ENCODE measurements around the gene GDF11.

Gene GDF11

DNA sequence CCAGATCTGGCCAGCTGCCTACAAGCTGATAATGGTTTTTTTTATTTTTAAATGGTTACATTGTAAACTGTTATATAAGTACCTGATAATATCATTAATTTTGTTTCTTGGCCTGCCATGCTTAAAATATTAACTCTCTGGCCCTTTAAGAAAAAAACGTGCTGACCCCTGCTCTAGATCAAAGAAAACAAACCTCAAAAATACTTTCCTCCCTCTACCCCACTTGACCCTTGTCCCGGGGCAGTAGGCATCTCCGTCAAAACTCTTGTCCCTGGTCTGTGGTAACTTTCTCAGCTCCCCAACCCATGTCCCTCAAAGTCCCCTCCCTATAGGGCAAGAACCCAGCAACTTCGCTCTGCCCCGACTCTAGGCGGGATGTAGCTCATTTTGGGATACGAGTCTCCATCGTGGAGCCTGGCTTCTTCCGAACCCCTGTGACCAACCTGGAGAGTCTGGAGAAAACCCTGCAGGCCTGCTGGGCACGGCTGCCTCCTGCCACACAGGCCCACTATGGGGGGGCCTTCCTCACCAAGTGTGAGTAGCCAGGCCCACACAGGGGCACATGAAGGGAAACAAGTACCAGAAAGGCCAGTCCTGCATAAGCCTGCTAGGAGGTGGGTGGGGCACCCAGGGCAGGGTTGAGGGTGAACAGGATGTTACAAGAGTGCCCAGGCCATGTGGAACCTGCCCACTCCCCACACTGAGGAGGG lies 19.3 kb upstream of the GDF11 start:
- peak in 1 of 4 experiments; percentile 33 for DNase-seq

- DNase-seq: peak; percentile 80 to 87 (median 81)
Observed at GRCh38 chr12:55724226-55724939, 18.5 kb upstream of the GDF11 start.

GRCh38 chr12:55724940-55725309 lies 18.0 kb upstream of the GDF11 start:
- DNase-seq: no peak

- no peak for DNase-seq
Observed at GRCh38 chr12:55725556-55725955, 17.4 kb upstream of the GDF11 start.

- peak; percentile 84 to 93 (median 88) for DNase-seq
Observed at GRCh38 chr12:55726971-55727370, 16.0 kb upstream of the GDF11 start.

DNA sequence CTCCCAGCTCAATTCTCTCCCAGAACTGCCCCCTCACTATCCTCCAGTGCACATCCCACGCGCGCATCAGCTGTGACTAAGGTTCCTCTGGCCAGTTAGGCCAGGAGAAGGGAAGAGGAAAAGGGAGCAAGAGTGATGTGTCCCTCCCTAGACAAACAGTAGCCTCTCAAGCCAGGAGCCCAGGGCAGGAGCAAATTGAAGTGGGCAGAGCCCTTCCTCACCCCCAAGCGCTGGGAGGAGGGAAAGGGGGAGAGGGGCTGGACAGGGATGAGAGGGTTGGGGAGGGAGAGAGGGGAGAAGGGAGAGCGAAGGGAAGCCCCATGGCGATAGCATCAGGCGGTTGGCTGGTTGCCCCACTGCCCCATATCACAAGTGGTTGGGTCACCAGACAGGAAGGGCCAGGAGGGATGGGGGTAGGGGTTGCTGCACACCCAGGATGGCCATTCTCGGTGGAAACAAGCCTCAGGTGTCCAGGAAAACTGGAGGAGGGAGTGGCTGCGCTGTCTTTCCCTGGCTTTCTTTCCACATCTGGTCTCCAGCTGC lies 15.2 kb upstream of the GDF11 start:
- DNase-seq: peak; percentile 70 to 85 (median 80)

DNA sequence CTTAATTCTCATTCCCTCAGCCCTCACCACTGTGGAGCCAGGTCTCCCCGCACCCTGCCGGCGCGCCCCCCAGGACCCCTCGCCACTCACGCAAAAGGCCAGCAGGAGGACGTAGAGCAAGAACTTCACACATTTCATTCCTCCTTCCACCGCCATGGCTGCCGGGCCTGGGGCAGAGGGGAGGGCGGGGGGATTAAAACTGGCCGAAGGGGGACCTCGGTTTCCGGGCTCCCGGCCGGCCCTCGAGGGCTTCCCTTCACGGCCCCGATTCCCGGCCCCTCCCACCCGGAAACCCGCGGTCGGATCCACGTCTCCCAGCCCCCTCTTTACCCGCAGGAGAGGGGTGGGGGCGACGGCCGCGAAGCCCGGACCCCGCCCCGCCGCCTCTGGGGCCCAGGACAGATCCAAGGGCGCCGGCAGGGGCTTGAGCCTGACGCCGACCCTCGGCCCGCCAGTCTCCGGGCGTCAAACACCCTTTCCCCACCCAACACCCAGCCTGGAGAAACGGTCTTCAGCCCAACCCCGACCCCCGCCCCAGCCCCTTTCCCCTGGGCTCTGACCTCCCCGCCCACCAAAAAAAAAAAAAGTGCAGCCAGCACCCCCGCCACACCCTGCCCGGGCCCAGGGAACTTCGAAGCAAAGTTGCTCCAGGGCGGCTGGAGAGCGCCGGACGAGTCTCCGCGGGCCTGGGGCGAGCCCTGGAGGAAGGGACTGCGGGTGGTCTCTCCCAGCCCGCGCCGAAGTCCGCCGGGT lies 14.6 kb upstream of the GDF11 start:
- DNase-seq: peak; percentile 79 to 91 (median 86)

DNA sequence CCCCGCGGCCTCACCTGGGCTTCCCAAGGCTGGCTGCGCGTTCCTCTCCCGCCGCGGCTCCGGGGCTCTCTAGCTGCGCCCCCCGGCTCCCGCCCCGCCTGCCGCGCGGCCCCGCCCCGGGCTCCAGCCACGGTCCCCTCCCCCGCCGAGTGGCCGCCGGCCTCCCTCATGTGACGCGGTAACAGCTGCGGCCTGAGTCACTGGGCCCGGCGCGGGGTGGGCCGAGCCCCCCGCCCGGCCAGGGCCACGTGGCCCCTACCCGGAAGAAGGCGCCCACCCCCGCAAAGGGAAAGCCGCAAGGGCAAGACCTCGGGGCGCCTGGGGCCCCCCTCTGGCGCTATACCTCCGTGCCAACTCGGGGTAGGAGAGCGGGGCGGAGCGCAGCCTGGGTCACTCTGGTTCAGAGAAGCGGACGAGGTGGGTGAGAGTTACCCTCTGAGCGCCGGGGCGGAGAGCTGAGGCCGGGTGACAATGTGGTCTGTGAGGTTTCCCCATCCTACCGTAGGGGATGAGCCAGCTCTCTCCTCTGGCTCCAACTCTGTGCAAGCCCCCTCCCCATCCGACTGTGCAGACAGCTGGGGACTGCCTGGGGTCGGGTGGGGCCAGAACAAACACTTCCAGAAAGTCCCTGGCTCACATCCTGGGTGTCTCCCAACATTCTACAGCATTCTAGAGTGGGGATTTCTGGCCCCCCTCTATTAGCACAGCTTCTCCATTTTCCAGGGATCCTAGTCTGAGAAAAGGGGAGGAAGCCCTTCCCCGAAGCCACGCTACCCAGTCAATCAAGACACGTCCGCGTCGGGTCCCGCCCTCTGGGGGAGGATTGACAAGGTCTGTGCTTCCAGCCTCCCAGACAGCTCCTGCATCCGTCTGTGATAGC lies 13.7 kb upstream of the GDF11 start, which contains the start of gene CD63:
TSS of gene CD63 (minus strand) at position 71 of the 880 bp plus-strand sequence. CDS start 668 bp downstream, outside the sequence.
- peak; percentile 97 to 99 (median 98) for DNase-seq

DNA sequence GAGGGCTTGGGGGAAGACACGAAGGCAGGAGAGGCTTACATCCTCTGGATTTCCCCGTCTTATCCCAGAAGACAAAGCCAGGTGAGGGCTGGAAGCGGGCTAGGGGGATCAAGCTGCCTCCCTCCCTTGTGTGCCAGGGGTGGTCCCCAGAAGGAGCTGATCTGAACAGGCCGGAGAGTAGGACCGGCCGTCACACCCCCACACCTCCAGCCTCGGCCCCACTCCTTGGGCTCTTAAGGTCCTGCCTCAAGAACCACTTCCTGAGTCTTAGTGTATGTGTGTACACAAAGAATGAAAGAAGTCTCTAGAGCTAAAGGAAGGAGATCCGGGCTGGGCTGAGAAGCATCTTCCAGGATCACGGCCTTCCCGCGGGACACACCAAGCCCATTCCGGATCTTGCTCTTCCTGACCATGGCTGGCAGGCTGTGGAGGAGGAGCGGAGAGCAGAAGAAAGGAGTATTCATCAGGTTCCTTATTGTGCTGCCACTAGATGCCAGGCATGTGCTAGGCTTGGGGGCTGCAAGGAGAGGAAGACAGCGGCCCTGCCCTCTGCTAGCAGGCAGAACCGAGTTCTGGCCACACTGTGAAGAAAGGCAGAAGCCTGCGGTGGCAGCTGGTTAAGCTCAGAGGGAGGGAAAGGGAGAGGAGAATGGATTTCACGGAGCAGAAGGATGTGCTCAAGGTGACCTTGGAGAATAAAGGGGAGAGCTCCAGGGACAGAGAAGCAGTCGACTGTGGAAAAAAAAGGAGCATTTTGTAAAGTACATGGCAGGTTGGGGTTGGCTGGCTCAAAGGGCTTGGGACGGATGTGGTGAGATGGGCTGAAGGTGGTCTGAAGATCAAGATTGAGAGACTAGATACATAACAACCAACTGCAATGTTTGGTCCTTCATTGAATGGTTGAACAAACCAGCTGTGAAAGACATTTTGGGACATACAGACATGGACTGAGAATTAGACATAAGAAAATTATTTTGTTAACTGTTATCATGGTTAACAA lies 12.8 kb upstream of the GDF11 start:
- DNase-seq: peak; percentile 69 to 85 (median 83)

DNA sequence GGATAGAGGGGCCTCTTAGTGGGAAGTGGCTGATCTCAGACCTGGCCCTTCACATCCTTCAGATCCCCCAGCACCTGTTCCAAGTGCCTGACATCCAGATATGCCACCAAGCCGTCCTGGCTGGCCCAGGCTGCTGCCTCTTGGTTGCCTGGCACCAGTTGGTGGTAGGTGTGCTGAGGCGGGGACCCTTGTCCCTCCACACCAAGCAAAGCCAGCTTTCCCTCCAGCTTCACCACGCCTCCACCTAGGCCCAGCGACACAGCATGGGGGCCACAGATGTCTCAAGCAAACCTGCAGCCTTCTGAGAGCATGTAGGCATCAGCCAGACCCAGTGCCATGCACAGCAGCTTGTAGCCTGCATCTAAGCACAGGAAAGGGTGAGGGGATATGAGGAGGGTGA lies 10.6 kb upstream of the GDF11 start:
- DNase-seq: no peak

DNA sequence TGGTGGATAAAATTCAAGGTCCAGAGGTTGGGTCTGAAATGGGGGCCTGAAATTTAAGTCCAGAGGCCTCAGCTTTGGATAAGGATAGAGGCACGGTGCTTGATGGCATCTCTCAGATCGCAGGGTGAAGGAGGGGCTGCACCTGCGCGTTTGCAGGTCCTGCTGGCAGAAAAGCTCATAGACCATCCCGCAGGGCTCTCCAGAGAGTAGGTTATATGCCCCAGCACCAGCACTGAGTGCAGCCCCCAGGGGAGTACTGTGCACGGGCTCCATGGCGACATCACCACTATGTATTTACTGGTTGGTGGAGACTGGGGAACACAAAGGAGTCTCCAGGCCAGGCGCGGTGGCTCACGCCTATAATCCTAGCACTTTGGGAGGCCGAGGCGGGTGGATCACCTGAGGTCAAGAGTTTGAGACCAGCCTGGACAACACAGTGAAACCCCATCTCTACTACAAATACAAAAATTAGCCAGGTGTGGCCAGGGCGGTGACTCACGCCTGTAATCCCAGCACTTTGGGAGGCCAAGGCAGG lies 9.8 kb upstream of the GDF11 start:
- DNase-seq: no peak

DNA sequence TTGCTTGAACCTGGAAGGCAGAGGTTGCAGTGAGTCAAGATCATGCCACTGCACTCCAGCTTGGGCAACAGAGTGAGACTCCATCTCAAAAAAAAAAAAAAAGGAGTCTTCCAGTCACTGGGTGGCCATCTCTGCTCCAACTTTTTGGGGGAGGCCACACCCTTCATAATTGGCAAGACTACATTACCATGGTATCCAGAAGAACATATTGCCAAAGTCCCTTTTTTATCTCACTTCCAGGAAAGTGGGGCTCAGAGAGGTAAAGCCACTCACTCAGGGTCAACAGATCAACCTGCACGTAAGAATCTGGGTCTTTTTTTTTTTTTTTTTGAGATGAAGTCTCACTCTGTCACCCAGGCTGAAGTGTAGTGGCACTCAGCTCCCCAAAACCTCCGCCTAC lies 9.1 kb upstream of the GDF11 start:
- no peak for DNase-seq

DNA sequence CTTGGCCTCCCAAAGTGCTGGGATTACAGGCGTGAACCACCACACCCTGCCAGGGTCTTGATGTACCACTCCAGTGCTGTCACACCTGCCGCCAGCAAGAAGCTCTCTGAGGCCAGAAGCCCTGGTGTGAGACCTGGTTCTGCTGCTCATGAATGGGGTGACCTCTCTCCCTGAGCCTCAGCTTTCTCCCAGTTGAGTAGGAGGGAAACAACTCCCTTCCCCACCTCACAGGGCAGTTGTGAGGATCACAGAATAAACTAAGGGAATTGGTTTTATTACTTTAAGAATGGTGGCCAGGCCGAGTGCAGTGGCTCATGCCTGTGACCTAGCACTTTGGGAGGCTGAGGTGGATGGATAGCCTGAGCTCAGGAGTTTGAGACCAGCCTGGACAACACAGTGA lies 8.3 kb upstream of the GDF11 start:
- no peak for DNase-seq

- no peak for DNase-seq
Observed at GRCh38 chr12:55736076-55736475, 6.8 kb upstream of the GDF11 start.

DNA sequence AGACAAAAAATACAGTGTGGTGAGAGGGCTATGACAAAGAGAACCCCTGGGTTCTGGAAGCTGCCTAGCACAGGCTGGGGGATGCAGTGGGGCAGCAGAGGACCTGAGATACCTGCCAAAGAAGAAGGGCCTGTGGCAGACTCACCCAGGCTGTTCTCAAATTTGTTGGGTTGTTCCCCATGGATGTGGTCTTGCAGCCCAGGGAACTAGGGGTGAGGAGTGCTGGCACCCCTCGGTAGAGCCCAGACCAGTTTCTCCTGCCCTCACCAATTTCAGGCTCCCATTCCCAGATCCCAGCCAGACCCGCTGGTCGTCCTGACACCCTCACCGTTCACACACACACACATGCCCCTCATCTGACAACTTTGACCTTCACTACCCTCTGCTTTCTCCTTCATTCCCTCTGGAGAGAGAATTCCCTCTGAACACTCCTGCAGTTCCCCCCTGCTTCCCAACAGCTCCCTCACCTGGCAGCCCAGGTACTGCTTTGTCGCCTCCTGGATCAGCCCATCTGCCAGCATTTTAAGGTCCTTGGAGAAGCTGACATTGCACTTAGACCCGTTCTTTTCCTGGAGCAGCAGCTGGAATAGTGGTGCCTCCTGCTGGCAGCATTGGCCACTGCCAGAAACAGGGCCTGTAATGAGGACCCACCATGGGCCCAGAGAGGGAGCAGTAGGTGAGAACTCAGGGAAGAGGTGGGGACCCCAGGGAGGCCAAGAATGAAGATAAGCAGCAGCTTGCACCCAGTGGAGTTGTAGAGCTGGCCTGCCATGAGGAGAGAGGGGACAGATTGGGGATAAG lies 5.9 kb upstream of the GDF11 start:
- DNase-seq: peak; percentile 79 to 87 (median 83)

DNA sequence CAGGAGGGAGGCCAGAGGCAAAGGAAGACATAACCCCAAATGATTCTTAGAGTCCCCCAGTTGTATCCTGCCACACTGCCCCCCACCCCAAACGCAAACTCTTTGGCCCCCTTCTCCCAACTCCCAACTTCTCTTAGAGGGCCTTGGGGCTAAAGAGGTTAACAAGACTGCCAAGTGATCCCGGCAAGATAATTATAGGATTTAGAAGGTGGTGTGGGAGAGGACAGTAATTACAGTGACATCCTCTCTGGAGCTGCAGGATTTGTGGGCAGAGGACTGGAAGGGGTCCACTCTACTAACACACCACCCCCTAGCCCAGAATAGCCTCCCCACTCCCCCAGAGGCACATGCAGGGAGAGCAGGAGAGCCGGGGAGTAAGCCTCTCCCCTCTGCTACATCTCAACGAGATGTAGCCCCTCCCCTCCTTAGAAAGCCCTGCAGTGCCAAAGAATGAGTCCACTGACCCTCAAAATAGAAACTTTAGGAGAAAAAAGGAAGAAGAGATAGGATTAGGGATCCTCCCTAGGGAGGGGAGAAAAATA lies 5.3 kb upstream of the GDF11 start:
- no peak for DNase-seq

- DNase-seq: peak; percentile 88 to 97 (median 93)
Observed at GRCh38 chr12:55738123-55739024, 4.5 kb upstream of the GDF11 start.

- DNase-seq: no peak
Observed at GRCh38 chr12:55739025-55739378, 3.9 kb upstream of the GDF11 start.
